GM19099 (cell line): ENCODE measurements around the gene TMEM178A.

Experiments
- POLR2A ChIP-seq: IDR thresholded peaks from 3 replicates; pipeline ENCODE4 v1.6.1; 2011; ENCODE audit warnings: low read depth; ENCODE audit not compliant: insufficient read length; ENCODE audit errors: extremely low read depth

The TMEM178A gene

DNA sequence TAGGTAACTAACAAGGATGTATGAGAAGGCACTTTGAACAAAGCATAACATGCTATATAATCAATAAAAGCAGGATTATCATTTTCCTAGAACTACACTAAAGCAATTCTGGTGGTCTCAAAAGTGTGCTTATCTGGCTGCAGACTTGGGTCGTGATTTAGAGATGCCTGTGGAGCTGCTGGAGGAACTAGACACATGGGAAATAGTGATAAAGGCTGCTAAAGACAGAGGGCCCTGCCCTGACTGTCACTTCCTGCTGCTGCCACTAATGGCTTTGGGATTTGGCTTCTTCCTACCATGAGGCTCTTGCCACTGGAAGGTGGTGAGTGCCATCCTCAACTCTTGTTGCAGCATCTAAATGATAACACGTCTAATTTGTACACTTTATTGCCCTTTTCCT, 22.5 kb downstream of the TMEM178A start:
- no peak for TF ChIP-seq POLR2A

DNA sequence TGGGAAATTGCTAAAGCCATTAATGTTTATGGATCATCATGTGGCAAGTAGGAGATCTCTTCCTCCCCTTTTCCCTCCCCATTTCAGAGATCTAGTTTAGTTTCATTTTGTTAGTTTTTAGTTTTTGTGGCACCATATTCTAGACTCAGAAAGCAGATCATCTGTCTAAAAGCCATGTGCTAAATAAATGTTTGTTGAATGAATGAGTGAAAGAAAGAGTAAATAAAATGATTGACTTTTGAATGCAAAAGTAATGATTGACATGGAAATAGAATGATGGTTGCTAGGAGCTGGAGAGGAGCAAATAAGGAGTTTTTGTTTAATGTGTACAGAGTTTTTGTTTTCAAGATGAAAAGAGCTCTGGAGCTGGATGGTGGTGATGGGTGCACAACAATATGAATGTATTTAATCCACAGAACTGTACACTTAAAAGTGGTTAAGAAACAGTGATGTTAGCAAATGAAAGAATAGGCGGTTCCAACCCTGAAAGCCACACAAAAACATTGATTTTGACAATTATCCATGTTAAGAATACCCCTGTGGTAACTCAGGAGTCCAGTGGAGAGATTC, 23.6 kb downstream of the TMEM178A start:
- TF ChIP-seq POLR2A: no peak

DNA sequence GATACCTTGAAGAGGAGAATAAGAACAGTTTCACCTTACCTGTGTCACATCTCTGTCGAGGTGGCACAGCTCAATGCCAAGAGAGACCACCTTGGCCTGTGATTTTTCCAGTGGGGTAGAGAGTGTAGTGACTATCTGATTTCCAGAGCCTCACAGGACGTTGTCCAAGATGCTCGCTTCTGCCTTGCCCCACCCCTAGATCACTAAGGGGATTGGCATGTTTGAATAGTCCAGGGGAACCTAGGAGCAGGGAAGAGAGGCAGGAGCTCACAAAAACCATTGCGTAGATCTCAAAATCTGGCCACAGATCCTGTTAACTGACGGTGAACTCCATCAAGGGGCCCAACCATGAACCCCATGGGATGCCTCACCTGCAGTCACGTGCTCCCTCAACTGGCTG, 24.2 kb downstream of the TMEM178A start:
- no peak for TF ChIP-seq POLR2A

DNA sequence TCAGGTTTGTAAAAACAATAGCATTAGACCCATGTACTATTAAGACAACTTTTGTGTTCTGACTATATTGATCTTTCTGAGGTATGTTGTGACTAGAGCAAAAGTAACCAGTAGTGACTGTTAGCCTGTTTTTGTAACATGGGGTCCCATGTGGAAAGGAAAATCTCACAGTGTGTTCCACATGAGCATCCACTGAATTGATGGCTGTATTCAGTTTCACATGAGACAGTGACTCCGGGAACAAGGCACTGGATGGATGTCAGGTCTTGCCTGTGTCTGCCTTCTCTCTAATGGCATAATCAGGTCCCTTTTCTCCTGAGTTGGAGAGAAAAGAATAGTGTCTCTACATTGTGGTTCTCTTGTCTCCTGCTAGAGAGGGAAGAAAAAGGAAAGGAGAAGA, 27.5 kb downstream of the TMEM178A start:
- TF ChIP-seq POLR2A: no peak

- no peak for TF ChIP-seq POLR2A
These were observed 30.4 kb downstream of the TMEM178A start for GRCh38 chr2:39696101-39696553.

DNA sequence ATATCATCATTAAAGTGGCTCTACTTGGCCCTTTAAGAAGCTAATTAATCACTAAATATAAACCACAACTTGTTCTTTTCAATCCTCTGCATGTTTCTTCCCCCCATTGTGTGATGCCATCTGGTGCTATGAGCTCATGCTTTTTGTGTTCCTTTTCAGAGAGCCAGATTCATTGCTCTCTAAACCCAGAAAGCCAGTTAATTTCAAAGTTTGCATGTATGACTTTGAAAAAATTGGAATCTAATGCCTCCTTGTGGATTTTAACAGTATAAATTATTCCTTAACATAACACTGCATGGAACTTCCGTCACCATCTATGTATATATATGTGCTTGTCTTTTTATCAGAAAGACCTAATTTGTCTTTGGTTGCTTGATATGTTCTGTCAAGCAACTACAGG, 31.1 kb downstream of the TMEM178A start:
- TF ChIP-seq POLR2A: no peak

- TF ChIP-seq POLR2A: no peak
These were observed 31.7 kb downstream of the TMEM178A start for GRCh38 chr2:39697454-39697853.

GRCh38 chr2:39701137-39701536, 35.4 kb downstream of the TMEM178A start:
- TF ChIP-seq POLR2A: no peak

- no peak for TF ChIP-seq POLR2A
These were observed 37.6 kb downstream of the TMEM178A start for GRCh38 chr2:39703181-39703872.

GRCh38 chr2:39704540-39704939, 38.8 kb downstream of the TMEM178A start:
- TF ChIP-seq POLR2A: no peak

DNA sequence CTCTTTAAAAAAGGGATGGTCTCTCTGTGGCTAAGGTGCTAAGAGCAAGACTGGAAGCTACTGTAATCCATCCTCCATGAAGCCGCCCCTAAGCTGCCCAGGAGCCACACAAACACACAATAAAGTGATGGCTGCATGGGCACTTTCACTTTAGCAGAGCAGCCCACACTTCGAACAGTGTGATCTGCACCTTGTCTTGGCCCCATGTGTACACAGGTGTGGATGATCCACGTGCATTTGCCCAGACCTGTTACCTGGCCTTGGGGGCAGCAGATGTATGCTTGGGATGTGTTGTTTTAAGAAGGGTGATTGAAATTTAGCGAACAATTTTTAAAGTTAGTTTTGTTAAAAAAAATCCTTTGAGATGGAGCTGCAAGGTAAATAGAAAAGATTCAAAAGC, 39.9 kb downstream of the TMEM178A start:
- TF ChIP-seq POLR2A: no peak

DNA sequence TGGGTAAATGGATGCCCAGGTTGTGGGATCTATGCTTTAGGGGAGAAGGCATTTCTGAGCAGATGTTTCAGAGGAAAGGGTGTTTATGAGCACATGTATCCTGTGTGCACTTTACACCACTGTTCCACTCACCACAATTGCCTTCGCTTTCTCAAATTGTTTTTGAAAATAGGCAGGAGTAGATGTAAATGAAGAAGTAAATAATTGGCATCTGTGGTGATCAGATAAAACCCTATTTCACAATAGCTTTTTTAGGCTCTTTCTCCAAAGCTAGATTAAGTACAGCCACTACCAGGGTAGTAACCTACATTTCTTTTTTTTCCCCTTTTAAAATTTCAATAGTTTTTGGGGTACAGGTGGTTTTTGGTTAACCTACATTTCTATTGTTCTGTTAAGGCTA, 40.6 kb downstream of the TMEM178A start:
- TF ChIP-seq POLR2A: no peak

GRCh38 chr2:39706945-39707344, 41.2 kb downstream of the TMEM178A start:
- no peak for TF ChIP-seq POLR2A

GRCh38 chr2:39708003-39708402, 42.3 kb downstream of the TMEM178A start:
- no peak for TF ChIP-seq POLR2A

- TF ChIP-seq POLR2A: no peak
These were observed 45.1 kb downstream of the TMEM178A start for GRCh38 chr2:39710807-39711206.

GRCh38 chr2:39712953-39713352, 47.2 kb downstream of the TMEM178A start:
- TF ChIP-seq POLR2A: no peak

- TF ChIP-seq POLR2A: no peak
These were observed 49.4 kb downstream of the TMEM178A start for GRCh38 chr2:39715095-39715494.
